Kidney glomerular epithelial cell (primary cell): ENCODE measurements around the gene MCC.

Source experiments
- DNase-seq: peaks from one replicate; lab custom pipeline; 2025; lab: John Stamatoyannopoulos, UW

MCC gene

DNA sequence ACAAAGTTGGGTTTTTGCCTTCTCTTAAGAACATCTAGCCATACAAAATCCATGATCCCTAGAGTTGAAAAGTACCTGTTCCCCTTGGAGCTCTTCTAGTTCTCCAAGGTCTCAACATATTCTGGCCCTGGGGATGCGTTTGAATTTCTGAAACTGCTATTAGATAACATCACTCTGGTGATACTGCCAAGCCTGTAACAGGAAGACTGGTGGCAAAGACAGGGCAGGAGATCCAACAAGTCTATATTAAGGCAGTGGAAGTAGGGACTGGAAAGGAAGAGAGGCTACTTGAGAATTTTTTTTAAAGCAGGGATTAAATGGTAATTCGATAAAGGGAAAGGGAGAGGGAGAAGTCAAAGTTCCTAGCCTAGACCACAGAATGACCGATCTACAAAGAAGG, 264.9 kb downstream of the MCC start:
- no peak for DNase-seq

DNA sequence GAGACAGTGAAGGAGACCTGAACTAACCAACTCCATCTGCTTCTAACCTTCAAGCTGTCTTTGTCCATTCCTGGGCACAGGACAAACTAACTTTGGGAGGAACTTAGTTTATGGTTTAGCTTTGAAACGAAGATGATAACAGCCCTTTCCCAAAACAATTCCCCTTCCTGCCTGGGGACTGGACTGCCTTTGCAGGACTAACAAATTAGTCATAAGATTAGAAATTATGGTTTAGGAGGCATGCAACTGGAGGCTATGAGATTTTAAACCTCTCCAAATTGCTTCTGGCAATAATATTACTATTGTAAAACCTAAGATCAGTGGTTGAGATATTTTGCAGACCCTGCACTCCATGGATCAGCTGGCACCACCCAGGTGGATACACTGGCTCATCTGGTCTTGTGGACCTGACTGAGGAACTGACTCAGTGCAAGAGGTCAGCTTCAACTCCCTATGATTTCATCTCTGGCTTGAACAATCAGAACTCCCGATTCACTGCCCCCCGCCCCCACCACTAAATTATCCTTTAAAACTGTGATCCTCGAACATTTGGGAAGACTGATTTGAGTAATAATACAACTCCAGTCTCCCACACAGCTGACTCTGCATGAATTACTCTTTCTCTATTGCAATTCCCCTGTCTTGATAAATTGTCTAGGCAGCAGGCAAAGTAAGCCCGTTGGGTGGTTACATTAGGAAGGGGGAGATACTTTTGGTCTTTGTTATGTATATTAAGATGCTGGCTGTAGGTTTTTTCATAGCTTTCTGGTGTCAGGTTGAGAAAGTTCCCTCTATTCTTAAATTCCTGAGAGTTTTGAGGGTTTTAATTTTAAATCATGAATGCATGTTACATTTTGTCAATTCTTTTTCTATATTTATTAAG, 266.7 kb downstream of the MCC start:
- no peak for DNase-seq

DNA sequence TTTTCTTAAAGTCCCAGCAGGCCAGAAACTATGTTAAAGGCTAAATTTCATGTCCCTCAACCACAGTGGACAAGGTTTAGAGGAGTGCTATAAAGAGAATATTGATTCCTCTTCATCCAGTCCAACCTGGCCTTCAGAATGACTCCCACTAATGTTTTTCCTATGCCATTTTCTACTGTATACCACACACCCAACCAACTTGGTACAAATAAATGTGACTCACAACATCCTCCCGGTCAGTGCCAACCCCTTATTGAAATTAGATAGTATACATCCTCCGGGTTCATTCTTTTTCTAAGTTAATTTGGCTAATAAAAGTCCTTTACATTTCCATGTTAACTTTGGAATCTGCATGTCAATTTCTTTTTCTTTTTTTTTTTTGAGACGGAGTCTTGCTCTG, 268.6 kb downstream of the MCC start:
- DNase-seq, result no peak

GRCh38 chr5:113218906-113219517, 269.2 kb downstream of the MCC start:
- no peak for DNase-seq

DNA sequence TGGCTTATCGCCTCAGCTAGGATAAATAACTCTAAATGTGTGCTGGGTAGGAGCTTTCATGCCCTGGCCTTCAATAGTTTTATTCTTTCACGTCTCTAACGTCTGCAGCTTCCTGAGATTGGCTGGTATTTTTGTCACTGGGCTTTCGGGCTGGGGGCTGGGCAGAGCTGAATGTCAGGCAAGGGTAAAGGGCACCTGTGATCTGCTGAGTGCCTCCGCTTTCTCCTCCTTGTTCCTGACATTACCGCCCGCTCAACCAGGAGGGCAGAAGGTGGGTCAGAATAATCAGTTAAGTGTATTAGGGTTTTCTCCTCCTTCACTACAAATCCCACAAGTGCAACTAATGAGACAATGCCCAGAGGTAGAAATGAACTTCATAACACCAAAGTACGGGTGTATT, 270.1 kb downstream of the MCC start:
- no peak for DNase-seq

GRCh38 chr5:113217619-113218184, 270.6 kb downstream of the MCC start:
- no peak for DNase-seq

GRCh38 chr5:113216545-113216944, 271.7 kb downstream of the MCC start:
- DNase-seq, result no peak

GRCh38 chr5:113215401-113216060, 272.7 kb downstream of the MCC start:
- DNase-seq, result no peak

DNA sequence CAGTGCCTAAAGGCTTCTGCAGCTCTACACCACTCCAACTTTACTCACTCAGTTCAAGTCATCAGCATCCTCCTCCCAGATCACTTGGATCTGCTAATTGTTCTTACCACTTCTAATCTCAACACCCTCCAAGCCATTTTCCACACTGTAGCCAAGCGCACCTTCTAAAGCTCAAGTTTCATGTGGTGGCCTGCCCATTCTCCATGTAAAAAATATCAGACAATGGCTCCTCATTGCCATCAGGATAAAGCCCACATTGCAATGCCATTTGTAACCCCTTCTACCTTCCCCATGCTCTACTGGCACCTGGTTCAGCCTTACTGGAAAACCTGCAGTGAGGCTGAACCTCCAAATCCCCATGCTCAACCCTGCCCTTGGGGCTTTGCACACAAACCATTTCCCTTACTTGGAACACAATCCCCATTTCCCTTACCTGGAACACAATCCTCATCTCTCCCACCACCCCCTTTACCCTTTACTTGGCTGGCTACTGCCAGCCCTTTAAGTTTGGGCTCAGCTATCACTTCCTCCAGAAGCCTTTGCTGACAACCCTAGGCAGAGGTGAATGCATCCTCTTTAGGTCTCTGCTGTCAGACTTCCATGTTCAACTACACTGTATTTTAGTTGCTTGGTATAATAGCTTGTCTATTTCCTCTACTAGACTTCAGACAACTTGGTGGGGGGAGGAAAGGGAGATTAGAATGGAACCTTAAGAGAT, 273.5 kb downstream of the MCC start:
- no peak for DNase-seq

GRCh38 chr5:113213551-113214425, 274.5 kb downstream of the MCC start:
- DNase-seq, result no peak

DNA sequence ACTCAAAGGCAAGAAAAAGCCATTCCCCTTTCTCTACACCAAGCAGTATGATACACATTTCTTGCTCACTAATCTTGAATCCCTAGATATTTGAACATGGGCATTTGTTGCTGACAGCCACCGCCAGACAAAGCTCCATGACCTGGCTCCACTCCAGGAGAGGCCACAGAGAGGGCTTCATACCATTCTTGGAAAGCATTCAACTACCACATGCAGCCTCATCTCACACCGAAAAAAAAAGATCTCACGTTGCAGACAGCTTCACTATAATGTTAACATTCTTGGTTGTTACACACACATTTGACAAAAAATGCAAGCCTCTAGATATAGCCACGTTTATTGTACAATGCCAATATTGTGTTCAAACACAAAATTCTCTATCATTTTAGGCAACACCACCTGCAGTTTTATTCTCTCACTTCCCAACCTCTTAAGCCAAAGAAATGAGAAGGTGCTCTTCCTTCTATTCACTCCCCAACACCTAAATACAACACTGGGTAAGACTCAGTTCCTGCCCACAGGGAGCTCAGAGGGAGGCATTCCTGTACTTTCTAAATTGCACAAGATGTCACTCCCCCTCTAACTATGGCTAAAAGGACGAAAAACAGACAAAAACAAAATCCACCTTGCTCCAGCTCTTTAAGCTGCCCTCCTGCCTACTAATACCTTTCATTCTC, 275.9 kb downstream of the MCC start:
- peak; percentile 62 for DNase-seq

DNA sequence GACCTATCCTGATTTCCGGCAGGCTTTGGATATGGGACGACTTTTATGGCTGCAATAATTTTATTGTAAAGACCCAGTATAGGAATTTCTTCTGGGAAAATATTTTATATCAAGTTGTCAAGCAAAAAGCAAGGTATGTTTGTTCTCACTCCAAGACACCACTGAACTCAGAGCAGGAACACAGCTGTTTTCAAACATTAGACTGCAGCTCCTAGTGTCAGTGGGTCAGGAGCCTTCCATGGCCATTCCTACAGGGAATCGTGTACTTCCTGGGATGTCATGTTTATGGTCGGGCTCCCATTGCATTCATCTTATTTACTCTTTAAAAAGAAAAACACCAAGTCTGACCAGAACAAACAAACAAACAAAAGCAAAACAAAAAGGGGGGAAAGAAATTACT, 278.8 kb downstream of the MCC start:
- no peak for DNase-seq

DNA sequence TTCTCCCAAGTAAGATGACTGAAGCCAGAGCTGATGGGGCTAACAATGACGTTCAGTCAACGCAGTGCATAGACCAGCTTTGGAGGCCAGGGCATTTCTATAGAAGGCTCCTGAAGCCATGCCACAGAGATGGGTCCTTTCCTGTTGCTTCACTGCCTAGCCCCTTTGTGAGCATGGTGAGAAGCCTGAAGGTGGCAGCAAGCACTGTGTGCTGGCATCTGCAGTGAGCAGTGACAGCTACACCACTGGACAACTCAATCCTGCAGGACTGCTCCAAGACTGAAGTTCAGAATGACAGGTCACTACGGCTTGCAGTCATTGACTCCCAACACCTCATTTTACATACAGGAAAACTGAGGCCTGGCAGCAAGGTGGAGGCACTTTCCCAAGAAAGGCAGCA, 282.4 kb downstream of the MCC start:
- no peak for DNase-seq

- DNase-seq, result no peak
Measured at GRCh38 chr5:113205323-113205722, 282.9 kb downstream of the MCC start.

DNA sequence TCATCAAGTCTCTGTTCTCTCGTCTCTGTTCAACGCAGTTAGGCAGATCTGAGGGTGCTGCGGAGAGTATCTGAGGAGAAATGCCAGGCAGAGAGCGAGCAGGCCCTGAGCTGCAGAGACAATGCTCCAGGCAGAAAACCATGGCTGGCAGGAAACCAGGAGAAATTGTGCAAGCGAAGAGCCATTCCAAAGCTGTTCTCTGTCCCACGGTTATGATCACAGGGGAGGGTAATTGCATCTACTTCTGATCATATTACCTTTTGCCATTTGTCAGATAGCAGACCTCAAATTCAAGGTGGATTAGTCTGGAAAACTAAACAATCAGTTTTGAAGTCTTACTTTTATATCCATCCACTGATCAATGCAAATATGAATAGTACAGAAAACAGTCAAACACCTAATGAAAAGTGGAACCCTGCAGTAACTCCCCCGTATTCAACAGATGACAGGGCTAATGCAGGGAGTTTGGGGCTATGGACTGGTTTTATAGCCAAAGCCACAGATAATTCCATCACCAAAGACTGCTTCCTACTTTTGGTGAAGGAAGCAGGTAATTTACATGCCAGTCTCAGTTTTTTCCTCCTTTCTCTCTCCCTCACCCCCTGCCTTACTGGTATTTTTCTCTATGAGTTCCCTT, 283.6 kb downstream of the MCC start:
- no peak for DNase-seq

DNA sequence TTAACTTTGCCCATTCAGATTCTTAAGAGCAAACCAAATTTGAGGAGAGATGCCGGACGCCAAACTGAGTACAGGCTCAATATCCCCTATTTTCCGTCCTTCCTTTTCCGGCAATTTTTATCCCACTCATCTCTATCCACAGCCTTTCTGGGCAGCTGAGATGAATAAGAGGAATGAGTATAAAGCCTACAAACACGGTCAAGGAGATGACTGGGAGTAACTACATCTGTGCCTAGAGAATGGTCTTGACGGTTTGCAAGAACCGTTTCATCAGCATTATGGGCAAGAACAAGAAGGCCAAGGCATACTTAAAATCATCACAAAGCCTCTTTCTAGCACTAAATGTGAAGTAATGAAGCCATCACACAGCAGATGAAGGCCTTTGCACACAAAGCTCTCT, 284.3 kb downstream of the MCC start:
- DNase-seq, result no peak

GRCh38 chr5:113202746-113203716, 285.2 kb downstream of the MCC start:
- no peak for DNase-seq

- no peak for DNase-seq
Measured at GRCh38 chr5:113202287-113202686, 286.0 kb downstream of the MCC start.

GRCh38 chr5:113201715-113202114, 286.5 kb downstream of the MCC start:
- DNase-seq, result no peak
